ENCODE measurements around the gene HTRA1.
A peak's percentile ranks its signal among the peaks of the same experiment; 100 is the strongest.

Gene HTRA1

GRCh38 chr10:122481296-122482056 is 20.1 kb downstream of the HTRA1 start:
- TF ChIP-seq CTCF (IDR thresholded peaks at IDR 0.05; ENCODE audit: unreplicated experiment in 3 of 3), result no peak
- H3K4me3 Mint-ChIP-seq, result no peak overlapping the region
- peaks cover 42% of the 10 kb centered on the region for H3K4me1 Mint-ChIP-seq
- H3K27me3 Mint-ChIP-seq (ENCODE audit: low read depth), result peaks cover 4% of the 10 kb centered on the region
- peaks cover 3% of the 10 kb centered on the region for H3K9me3 Mint-ChIP-seq
- H3K27ac Mint-ChIP-seq, result no peak overlapping the region
- H3K36me3 Mint-ChIP-seq (ENCODE audit: low read depth), result peaks cover 5% of the 10 kb centered on the region

GRCh38 chr10:122484276-122485060 is 23.1 kb downstream of the HTRA1 start:
- Mint-ChIP-seq H3K27me3 (ENCODE audit: low read depth) (peaks cover 9% of the 10 kb centered on the region), H3K36me3 (ENCODE audit: low read depth) (peaks cover 13% of the 10 kb centered on the region), H3K4me1 (peaks cover 47% of the 10 kb centered on the region), H3K27ac (peak overlapping the region in 1 of 3 experiments; percentile 47), H3K9me3 (peaks cover 3% of the 10 kb centered on the region), H3K4me3 (no peak overlapping the region)
- no peak for TF ChIP-seq CTCF (IDR thresholded peaks at IDR 0.05; ENCODE audit: unreplicated experiment in 3 of 3)

GRCh38 chr10:122485670-122486069 is 24.3 kb downstream of the HTRA1 start:
- Mint-ChIP-seq H3K27me3 (ENCODE audit: low read depth) (peaks cover 9% of the 10 kb centered on the region), H3K27ac (peak overlapping the region; percentile 13 to 93 (median 87)), H3K9me3 (peaks cover 3% of the 10 kb centered on the region), H3K4me3 (no peak overlapping the region), H3K36me3 (ENCODE audit: low read depth) (peaks cover 13% of the 10 kb centered on the region), H3K4me1 (peaks cover 54% of the 10 kb centered on the region)
- TF ChIP-seq CTCF (IDR thresholded peaks at IDR 0.05; ENCODE audit: unreplicated experiment in 3 of 3), result no peak

- H3K27ac Mint-ChIP-seq, result peak overlapping the region; percentile 13 to 32 (median 28)
- no peak for TF ChIP-seq CTCF (IDR thresholded peaks at IDR 0.05; ENCODE audit: unreplicated experiment in 3 of 3)
- no peak overlapping the region for H3K4me3 Mint-ChIP-seq
- H3K36me3 Mint-ChIP-seq (ENCODE audit: low read depth), result peaks cover 14% of the 10 kb centered on the region
- H3K4me1 Mint-ChIP-seq, result peaks cover 58% of the 10 kb centered on the region
- H3K27me3 Mint-ChIP-seq (ENCODE audit: low read depth), result peaks cover 9% of the 10 kb centered on the region
- H3K9me3 Mint-ChIP-seq, result peaks cover 3% of the 10 kb centered on the region
These were observed 25.2 kb downstream of the HTRA1 start for GRCh38 chr10:122486406-122487080.

- peaks cover 64% of the 10 kb centered on the region for H3K4me1 Mint-ChIP-seq
- H3K36me3 Mint-ChIP-seq (ENCODE audit: low read depth), result peaks cover 11% of the 10 kb centered on the region
- no peaks in the 10 kb centered on the region for H3K9me3 Mint-ChIP-seq
- H3K27ac Mint-ChIP-seq, result peak overlapping the region; percentile 29 to 94 (median 65)
- peak overlapping the region in 1 of 3 experiments; percentile 6 for H3K4me3 Mint-ChIP-seq
- H3K27me3 Mint-ChIP-seq (ENCODE audit: low read depth), result peaks cover 5% of the 10 kb centered on the region
- TF ChIP-seq CTCF (IDR thresholded peaks at IDR 0.05; ENCODE audit: unreplicated experiment in 3 of 3), result no peak
These were observed 25.9 kb downstream of the HTRA1 start for GRCh38 chr10:122487174-122487765.

All from nephron (organoid).